H1 (cell line): ENCODE measurements around the gene BTN1A1. TPM values are rescaled to one million over a fixed set of nuclear protein-coding genes. Genes with fewer than 3 reads are reported as not detected.
A peak's percentile ranks its signal among the peaks of the same experiment; 100 is the strongest.

Experiments
- CTCF ChIA-PET: fragments of 300-600 bp; sonication (Branson Sonifier 250); formaldehyde crosslinking; loops from one replicate; lab custom pipeline; 2021; ENCODE audit not compliant: partially characterized antibody; lab: Charles Lee
- POLR2A ChIA-PET: fragments of 300-600 bp; sonication (Branson Sonifier 250); formaldehyde crosslinking; loops from one replicate; lab custom pipeline; 2021; ENCODE audit warnings: inconsistent platforms; ENCODE audit not compliant: partially characterized antibody; lab: Charles Lee
- DNase-seq, 2 experiments: peaks; one replicate each; pipeline versions ENCODE4 v3.0.0 to v3.0.0-alpha.2; 2010 to 2022; ENCODE audit warnings: low spot score in 2 of 2, low read depth in 1 of 2, mixed read lengths in 1 of 2
- FAIRE-seq: peaks from 2 replicates; lab custom pipeline; 2011; peaks lifted over from hg19 to GRCh38; lab: Jason Lieb, UNC
- H2AFZ ChIP-seq: 2 replicates; pipeline ENCODE4 v1.8.1; 2012; ENCODE audit warnings: low read length, inconsistent platforms
- H2AK5ac ChIP-seq: 2 replicates; pipeline ENCODE4 v1.6.1; 2013; ENCODE audit warnings: low read depth, low read length
- H2BK120ac ChIP-seq: replicated peaks from 2 replicates; pipeline ENCODE3; 2013; ENCODE audit warnings: low read depth, low read length, inconsistent platforms
- H2BK12ac ChIP-seq: 2 replicates; pipeline ENCODE4 v1.6.1; 2013; ENCODE audit warnings: low read depth, low read length
- H2BK15ac ChIP-seq: 2 replicates; pipeline ENCODE4 v1.6.1; 2013; ENCODE audit warnings: low read length
- H2BK20ac ChIP-seq: 2 replicates; pipeline ENCODE4 v1.6.1; 2013; ENCODE audit warnings: low read length
- H2BK5ac ChIP-seq: 2 replicates; pipeline ENCODE4 v1.6.1; 2013; ENCODE audit warnings: low read depth, low read length
- H3K14ac ChIP-seq: 2 replicates; pipeline ENCODE4 v1.6.1; 2013; ENCODE audit warnings: inconsistent platforms; ENCODE audit not compliant: insufficient read length
- H3K18ac ChIP-seq: 2 replicates; pipeline ENCODE4 v1.6.1; 2013; ENCODE audit warnings: low read length; ENCODE audit errors: extremely low read depth
- H3K23ac ChIP-seq: 2 replicates; pipeline ENCODE4 v1.6.1; 2013; ENCODE audit warnings: inconsistent platforms; ENCODE audit not compliant: insufficient read length
- H3K23me2 ChIP-seq: 2 replicates; pipeline ENCODE4 v1.6.1; 2013; ENCODE audit warnings: low read depth, low read length
- H3K27ac ChIP-seq: 2 replicates; pipeline ENCODE4 v1.6.1; 2011; ENCODE audit warnings: low read depth, low read length, inconsistent platforms
- H3K27me3 ChIP-seq, 4 experiments: replicated peaks in 1 of 4; 1 replicate in 1 of 4; 2 replicates in 3 of 4; pipeline versions ENCODE4 v1.6.1 to v1.8.1; 2011 to 2013; ENCODE audit warnings: low read length in 3 of 4, mild to moderate bottlenecking in 3 of 4, inconsistent platforms in 2 of 4, mixed read lengths in 2 of 4, moderate library complexity in 1 of 4; ENCODE audit not compliant: control insufficient read depth in 3 of 4, insufficient read depth in 3 of 4; ENCODE audit errors: extremely low read depth in 1 of 4
- H3K36me3 ChIP-seq, 4 experiments: 2 replicates each; pipeline versions ENCODE4 v1.6.1 to v1.8.1; 2011 to 2013; ENCODE audit warnings: mild to moderate bottlenecking in 4 of 4, low read length in 3 of 4, moderate library complexity in 2 of 4, control low read depth in 1 of 4, inconsistent platforms in 1 of 4; ENCODE audit not compliant: insufficient read depth in 4 of 4, control insufficient read depth in 2 of 4
- H3K4ac ChIP-seq: replicated peaks from 2 replicates; pipeline ENCODE3; 2013; ENCODE audit warnings: low read length, low read depth, mixed read lengths, inconsistent platforms; ENCODE audit not compliant: insufficient read length
- H3K4me1 ChIP-seq, 4 experiments: replicated peaks in 1 of 4; 1 replicate in 1 of 4; 2 replicates in 3 of 4; pipeline versions ENCODE4 v1.6.1 to v1.8.1; 2011 to 2013; ENCODE audit warnings: low read length in 3 of 4, inconsistent platforms in 2 of 4, mixed read lengths in 1 of 4; ENCODE audit not compliant: insufficient read depth in 4 of 4, control insufficient read depth in 3 of 4
- H3K4me2 ChIP-seq, 2 experiments: 2 replicates each; pipeline versions ENCODE4 v1.6.1 to v1.8.1; 2011 to 2013; ENCODE audit warnings: low read depth in 2 of 2, low read length in 2 of 2, control low read depth in 1 of 2, inconsistent platforms in 1 of 2, mild to moderate bottlenecking in 1 of 2; ENCODE audit not compliant: insufficient read depth in 1 of 2
- H3K4me3 ChIP-seq, 4 experiments: fragments of 200-600, 300-600 bp in 1 of 4; sonication (generic), shearing (Covaris generic), sonication (Bioruptor Twin) in 1 of 4; 2 replicates each; pipeline versions ENCODE4 v1.5.1 to v1.8.1; 2011 to 2016; ENCODE audit warnings: low read length in 4 of 4, low read depth in 3 of 4, control low read depth in 2 of 4, inconsistent platforms in 2 of 4, mild to moderate bottlenecking in 2 of 4, mixed read lengths in 1 of 4, moderate library complexity in 1 of 4; ENCODE audit not compliant: insufficient read depth in 2 of 4; ENCODE audit errors: extremely low read depth in 1 of 4
- H3K56ac ChIP-seq: replicated peaks from 2 replicates; pipeline ENCODE3; 2013; ENCODE audit warnings: low read depth, mild to moderate bottlenecking, mixed read lengths, low read length, inconsistent platforms; ENCODE audit not compliant: insufficient read length
- H3K79me1 ChIP-seq: 2 replicates; pipeline ENCODE4 v1.6.1; 2013; ENCODE audit warnings: low read depth, low read length, control low read depth
- H3K79me2 ChIP-seq, 2 experiments: 2 replicates each; pipeline versions ENCODE4 v1.6.1 to v1.8.1; 2012 to 2013; ENCODE audit warnings: low read length in 2 of 2, mild to moderate bottlenecking in 2 of 2, inconsistent platforms in 1 of 2; ENCODE audit not compliant: insufficient read depth in 2 of 2, control insufficient read depth in 1 of 2
- H3K9ac ChIP-seq, 4 experiments: replicated peaks in 1 of 4; 1 replicate in 1 of 4; 2 replicates in 3 of 4; pipeline versions ENCODE4 v1.6.1 to v1.8.1; 2011 to 2013; ENCODE audit warnings: low read depth in 3 of 4, low read length in 3 of 4, control low read depth in 2 of 4, mild to moderate bottlenecking in 2 of 4, moderate library complexity in 2 of 4, inconsistent platforms in 1 of 4; ENCODE audit errors: extremely low read depth in 1 of 4
- H3K9me3 ChIP-seq, 2 experiments: 2 replicates each; pipeline versions ENCODE4 v1.6.1 to v1.8.1; 2012 to 2013; ENCODE audit warnings: mild to moderate bottlenecking in 2 of 2, moderate library complexity in 2 of 2, control low read depth in 1 of 2, inconsistent platforms in 1 of 2, low read depth in 1 of 2, low read length in 1 of 2, mixed read lengths in 1 of 2; ENCODE audit not compliant: insufficient read depth in 2 of 2
- H4K20me1 ChIP-seq, 2 experiments: replicated peaks in 1 of 2; 2 replicates each; pipeline versions ENCODE3 to v1.8.1; 2011 to 2013; ENCODE audit warnings: inconsistent platforms in 2 of 2, low read length in 2 of 2, mild to moderate bottlenecking in 1 of 2; ENCODE audit not compliant: insufficient read depth in 2 of 2, control insufficient read depth in 1 of 2
- H4K5ac ChIP-seq: 2 replicates; pipeline ENCODE4 v1.6.1; 2013; ENCODE audit warnings: low read length, low read depth, mixed read lengths, inconsistent platforms; ENCODE audit not compliant: insufficient read length
- H4K8ac ChIP-seq: 2 replicates; pipeline ENCODE4 v1.8.0; 2013; ENCODE audit warnings: mild to moderate bottlenecking, moderate library complexity, low read length, inconsistent platforms; ENCODE audit not compliant: insufficient read depth; ENCODE audit errors: extremely low read depth
- H4K91ac ChIP-seq: replicated peaks from 2 replicates; pipeline ENCODE3; 2013; ENCODE audit warnings: low read length, mixed read lengths, inconsistent platforms; ENCODE audit not compliant: insufficient read length
- CBX5 ChIP-seq: fragments of 300-800, 300-1000 bp; sonication (generic); IDR thresholded peaks from 2 replicates; pipeline ENCODE4 v1.7.1; 2016; ENCODE audit warnings: antibody characterized with exemption, low read length, low read depth
- CEBPB ChIP-seq: IDR thresholded peaks from 2 replicates; pipeline ENCODE4 v1.6.1; 2012; ENCODE audit warnings: low read depth, low read length
- CHD1 ChIP-seq: IDR thresholded peaks from 2 replicates; pipeline ENCODE4 v1.6.1; 2012; ENCODE audit warnings: low read depth, low read length, improper control_type of control experiment
- CHD2 ChIP-seq: IDR thresholded peaks from 2 replicates; pipeline ENCODE4 v1.6.1; 2012; ENCODE audit warnings: low read length, improper control_type of control experiment
- CTBP2 ChIP-seq: IDR thresholded peaks from 2 replicates; pipeline ENCODE4 v1.7.0; 2011; ENCODE audit warnings: borderline replicate concordance, mild to moderate bottlenecking, moderate library complexity, mixed read lengths, low read length; ENCODE audit not compliant: insufficient read depth, insufficient read length
- EZH2 ChIP-seq: fragments of 200-600 bp; sonication (generic); IDR thresholded peaks from 2 replicates; pipeline ENCODE4 v1.7.1; 2012; ENCODE audit warnings: low read depth, mild to moderate bottlenecking, moderate library complexity, low read length, inconsistent platforms; ENCODE audit not compliant: severe bottlenecking
- FOSL1 ChIP-seq: IDR thresholded peaks from 2 replicates; pipeline ENCODE4 v1.6.1; 2011; ENCODE audit warnings: mild to moderate bottlenecking, low read depth, low read length, moderate library complexity; ENCODE audit not compliant: insufficient read depth
- RFX5 ChIP-seq: IDR thresholded peaks from 2 replicates; pipeline ENCODE4 v1.6.1; 2011; ENCODE audit warnings: low read depth, low read length, improper control_type of control experiment, borderline replicate concordance
- SP4 ChIP-seq: IDR thresholded peaks from 2 replicates; pipeline ENCODE4 v1.6.1; 2012; ENCODE audit warnings: low read length, inconsistent platforms
- TBP ChIP-seq: IDR thresholded peaks from 2 replicates; pipeline ENCODE4 v1.6.1; 2011; ENCODE audit warnings: low read depth, low read length, improper control_type of control experiment
- TCF12 ChIP-seq: IDR thresholded peaks from 2 replicates; pipeline ENCODE4 v1.6.1; 2011; ENCODE audit warnings: low read depth, mild to moderate bottlenecking, low read length
- YY1 ChIP-seq: IDR thresholded peaks from 2 replicates; pipeline ENCODE4 v1.6.1; 2011; ENCODE audit warnings: low read depth, mild to moderate bottlenecking, low read length
- WGBS, 2 experiments: shearing (Covaris generic) in 1 of 2; methylation state at CpG; one replicate each; pipeline versions ENCODE4 v1.1.6 to v1.1.7; 2013 to 2015; ENCODE audit warnings: low lambda C conversion rate in 2 of 2, mixed read lengths in 2 of 2, inconsistent platforms in 1 of 2, low coverage in 1 of 2, missing lambda C conversion rate in 1 of 2; ENCODE audit not compliant: insufficient replicate concordance in 2 of 2, insufficient coverage in 1 of 2, insufficient read length in 1 of 2; ENCODE audit errors: extremely low coverage in 1 of 2, missing lambda C conversion rate in 1 of 2; 5-methylcytosine and 5-hydroxymethylcytosine counted together
- polyA plus RNA-seq, 7 experiments: library from polyadenylated mRNA; depleted of rRNA in 3 of 7; stranded (reverse) in 5 of 7; unstranded in 2 of 7; fragments of >200 nt in 5 of 7; fragments of 200-250 nt in 2 of 7; gene quantifications; 1 replicate in 5 of 7; 2 replicates in 1 of 7; 4 replicates in 1 of 7; pipeline versions ENCODE4 v1.2.1 to v1.2.3, GENCODE V29; 2011 to 2013; ENCODE audit warnings: missing spikeins in 2 of 7, mixed read lengths in 2 of 7
- total RNA-seq: library from RNA; stranded (reverse); fragmentation: NEBNext Ultra II Directional; extraction: Animal tissue kit (Norgen Biotek cat#: 25700); gene quantifications from 2 replicates; pipeline ENCODE4 v1.2.1, GENCODE V29; 2021
- TF ChIP-seq, protein P1 (sequence below): IDR thresholded peaks from 2 replicates; pipeline ENCODE4 v1.6.1; 2011; ENCODE audit warnings: low read depth, mild to moderate bottlenecking, low read length; ENCODE audit not compliant: insufficient read depth
- TF ChIP-seq, protein P2 (sequence below): IDR thresholded peaks from 2 replicates; pipeline ENCODE4 v1.6.1; 2012; ENCODE audit warnings: inconsistent platforms

BTN1A1 gene
- total and polyA plus RNA-seq, 2 of the 8 experiments (the other 6 are each of a cell fraction or from before 2014, with no cell fraction given): 0.28 to 0.35 TPM

GRCh38 chr6:26477426-26477825 is 22.7 kb upstream of the BTN1A1 start:
- Histone ChIP-seq H3K27me3 (no peaks in the 10 kb centered on the region), H2BK20ac (no peak overlapping the region), H3K56ac (no peak overlapping the region), H3K4me2 (no peak overlapping the region), H4K5ac (no peak overlapping the region), H3K23ac (no peak overlapping the region), H3K27ac (no peak overlapping the region), H3K79me2 (no peaks in the 10 kb centered on the region), H4K91ac (peak overlapping the region; percentile 37), H3K18ac (no peak overlapping the region), H3K9ac (no peak overlapping the region), H2AFZ (no peak overlapping the region), H3K4ac (no peak overlapping the region), H3K14ac (no peak overlapping the region), H4K8ac (no peak overlapping the region), H2AK5ac (no peak overlapping the region), H2BK12ac (no peak overlapping the region), H3K36me3 (no peaks in the 10 kb centered on the region), H2BK5ac (no peak overlapping the region), H2BK15ac (no peak overlapping the region), H3K23me2 (no peaks in the 10 kb centered on the region), H3K4me3 (no peak overlapping the region), H3K79me1 (no peaks in the 10 kb centered on the region), H4K20me1 (no peaks in the 10 kb centered on the region), H2BK120ac (no peak overlapping the region), H3K9me3 (peaks cover 0 to 6% of the 10 kb centered on the region in 2 experiments; a peak in 2 of 4 replicates), H3K4me1 (peaks cover 6 to 14% (median 10%) of the 10 kb centered on the region in 4 experiments; a peak in 5 of 7 replicates)
- CTCF ChIA-PET: interaction anchor here (1.5 kb wide), 1 partner anchor 26 kb away, joined by 4 read pairs; no protein-coding TSS in a partner anchor
- FAIRE-seq (no peak), DNase-seq (no peak)
- WGBS, 2 experiments: 90% methylated on average over 1 of the region's 1 CpG; no CpG with 5 or more reads in 1 of the 2 experiments
- POLR2A ChIA-PET: interaction anchor here (1.6 to 1.8 kb wide), 2 partner anchors 42 to 66 kb away, joined by 4 to 5 read pairs; no protein-coding TSS in a partner anchor
- TF ChIP-seq CBX5: no peak
- TF ChIP-seq CHD1: no peak
- no peak for TF ChIP-seq EZH2
- TF ChIP-seq SP4: no peak
- no peak for TF ChIP-seq TBP
- no peak for TF ChIP-seq CTBP2
- TF ChIP-seq, protein P1, sequence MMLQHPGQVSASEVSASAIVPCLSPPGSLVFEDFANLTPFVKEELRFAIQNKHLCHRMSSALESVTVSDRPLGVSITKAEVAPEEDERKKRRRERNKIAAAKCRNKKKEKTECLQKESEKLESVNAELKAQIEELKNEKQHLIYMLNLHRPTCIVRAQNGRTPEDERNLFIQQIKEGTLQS: no peak
- no peak for TF ChIP-seq TCF12
- TF ChIP-seq, protein P2, sequence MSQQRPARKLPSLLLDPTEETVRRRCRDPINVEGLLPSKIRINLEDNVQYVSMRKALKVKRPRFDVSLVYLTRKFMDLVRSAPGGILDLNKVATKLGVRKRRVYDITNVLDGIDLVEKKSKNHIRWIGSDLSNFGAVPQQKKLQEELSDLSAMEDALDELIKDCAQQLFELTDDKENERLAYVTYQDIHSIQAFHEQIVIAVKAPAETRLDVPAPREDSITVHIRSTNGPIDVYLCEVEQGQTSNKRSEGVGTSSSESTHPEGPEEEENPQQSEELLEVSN: no peak
- TF ChIP-seq FOSL1: no peak
- TF ChIP-seq RFX5: no peak
- no peak for TF ChIP-seq CHD2
- TF ChIP-seq YY1: no peak
- TF ChIP-seq CEBPB: no peak
